ENCODE data around the gene CACNG4.

DNA sequence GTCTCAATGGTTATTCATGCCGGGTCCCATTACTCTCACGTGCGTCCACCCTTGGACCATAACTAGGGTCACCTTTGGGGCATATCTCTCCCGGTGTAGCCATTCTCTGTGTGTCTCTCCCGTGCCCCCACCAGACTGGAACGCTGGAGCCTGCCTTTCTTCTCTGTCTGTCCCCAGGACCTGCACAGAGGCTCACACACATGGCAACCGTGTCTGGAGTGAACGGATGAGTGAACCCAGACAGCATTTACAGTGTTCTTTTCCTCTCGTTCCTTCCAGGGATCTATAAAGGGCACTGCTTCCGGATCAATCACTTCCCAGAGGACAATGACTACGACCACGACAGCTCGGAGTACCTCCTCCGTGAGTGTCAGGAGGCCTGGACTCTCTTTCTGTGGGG, 53.4 kb downstream of the CACNG4 start:
- TF ChIP-seq, protein P1, sequence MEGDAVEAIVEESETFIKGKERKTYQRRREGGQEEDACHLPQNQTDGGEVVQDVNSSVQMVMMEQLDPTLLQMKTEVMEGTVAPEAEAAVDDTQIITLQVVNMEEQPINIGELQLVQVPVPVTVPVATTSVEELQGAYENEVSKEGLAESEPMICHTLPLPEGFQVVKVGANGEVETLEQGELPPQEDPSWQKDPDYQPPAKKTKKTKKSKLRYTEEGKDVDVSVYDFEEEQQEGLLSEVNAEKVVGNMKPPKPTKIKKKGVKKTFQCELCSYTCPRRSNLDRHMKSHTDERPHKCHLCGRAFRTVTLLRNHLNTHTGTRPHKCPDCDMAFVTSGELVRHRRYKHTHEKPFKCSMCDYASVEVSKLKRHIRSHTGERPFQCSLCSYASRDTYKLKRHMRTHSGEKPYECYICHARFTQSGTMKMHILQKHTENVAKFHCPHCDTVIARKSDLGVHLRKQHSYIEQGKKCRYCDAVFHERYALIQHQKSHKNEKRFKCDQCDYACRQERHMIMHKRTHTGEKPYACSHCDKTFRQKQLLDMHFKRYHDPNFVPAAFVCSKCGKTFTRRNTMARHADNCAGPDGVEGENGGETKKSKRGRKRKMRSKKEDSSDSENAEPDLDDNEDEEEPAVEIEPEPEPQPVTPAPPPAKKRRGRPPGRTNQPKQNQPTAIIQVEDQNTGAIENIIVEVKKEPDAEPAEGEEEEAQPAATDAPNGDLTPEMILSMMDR (IDR thresholded peaks at IDR 0.05; ENCODE audit: poor library complexity, severe bottlenecking): no peak
- TF ChIP-seq, protein P2, sequence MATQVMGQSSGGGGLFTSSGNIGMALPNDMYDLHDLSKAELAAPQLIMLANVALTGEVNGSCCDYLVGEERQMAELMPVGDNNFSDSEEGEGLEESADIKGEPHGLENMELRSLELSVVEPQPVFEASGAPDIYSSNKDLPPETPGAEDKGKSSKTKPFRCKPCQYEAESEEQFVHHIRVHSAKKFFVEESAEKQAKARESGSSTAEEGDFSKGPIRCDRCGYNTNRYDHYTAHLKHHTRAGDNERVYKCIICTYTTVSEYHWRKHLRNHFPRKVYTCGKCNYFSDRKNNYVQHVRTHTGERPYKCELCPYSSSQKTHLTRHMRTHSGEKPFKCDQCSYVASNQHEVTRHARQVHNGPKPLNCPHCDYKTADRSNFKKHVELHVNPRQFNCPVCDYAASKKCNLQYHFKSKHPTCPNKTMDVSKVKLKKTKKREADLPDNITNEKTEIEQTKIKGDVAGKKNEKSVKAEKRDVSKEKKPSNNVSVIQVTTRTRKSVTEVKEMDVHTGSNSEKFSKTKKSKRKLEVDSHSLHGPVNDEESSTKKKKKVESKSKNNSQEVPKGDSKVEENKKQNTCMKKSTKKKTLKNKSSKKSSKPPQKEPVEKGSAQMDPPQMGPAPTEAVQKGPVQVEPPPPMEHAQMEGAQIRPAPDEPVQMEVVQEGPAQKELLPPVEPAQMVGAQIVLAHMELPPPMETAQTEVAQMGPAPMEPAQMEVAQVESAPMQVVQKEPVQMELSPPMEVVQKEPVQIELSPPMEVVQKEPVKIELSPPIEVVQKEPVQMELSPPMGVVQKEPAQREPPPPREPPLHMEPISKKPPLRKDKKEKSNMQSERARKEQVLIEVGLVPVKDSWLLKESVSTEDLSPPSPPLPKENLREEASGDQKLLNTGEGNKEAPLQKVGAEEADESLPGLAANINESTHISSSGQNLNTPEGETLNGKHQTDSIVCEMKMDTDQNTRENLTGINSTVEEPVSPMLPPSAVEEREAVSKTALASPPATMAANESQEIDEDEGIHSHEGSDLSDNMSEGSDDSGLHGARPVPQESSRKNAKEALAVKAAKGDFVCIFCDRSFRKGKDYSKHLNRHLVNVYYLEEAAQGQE (IDR thresholded peaks at IDR 0.05; ENCODE audit: borderline replicate concordance): no peak
- TF ChIP-seq SMC3 (conservative IDR thresholded peaks at IDR 0.05; ENCODE audit: poor library complexity) (no peak), EZH2 (IDR thresholded peaks at IDR 0.05; ENCODE audit: borderline replicate concordance, insufficient read depth, low read length, poor library complexity, severe bottlenecking) (no peak), TAF1 (IDR thresholded peaks at IDR 0.05; ENCODE audit: low read depth) (no peak), MXI1 (conservative IDR thresholded peaks at IDR 0.05; ENCODE audit: poor library complexity, severe bottlenecking) (no peak), EP300 (conservative IDR thresholded peaks at IDR 0.05; ENCODE audit: poor library complexity, severe bottlenecking) (no peak), POLR2AphosphoS5 (IDR thresholded peaks at IDR 0.05) (no peak)

Measured in neural cell (in vitro differentiated cells).